SK-N-SH (cell line): ENCODE results near the gene OBP2A. TPM values are rescaled to one million over a fixed set of nuclear protein-coding genes. Genes with fewer than 3 reads are reported as not detected.

Experiments
- CTCF ChIA-PET: fragments of 300-600, 350-600 bp; formaldehyde crosslinking; extraction: SDS; loops from one replicate; lab custom pipeline; 2021; lab: Yijun Ruan, JAX
- POLR2A ChIA-PET: fragments of 350-600 bp; sonication (Branson Sonifier 250); formaldehyde crosslinking; extraction: SDS; loops from one replicate; lab custom pipeline; 2020; ENCODE audit warnings: antibody characterized with exemption, inconsistent platforms; lab: Yijun Ruan, JAX
- DNase-seq: peaks from one replicate; pipeline ENCODE4 v3.0.0; 2012
- H2AFZ ChIP-seq: fragments of 200-600 bp; sonication (generic); 2 replicates; pipeline ENCODE4 v1.8.1; 2016; ENCODE audit warnings: antibody characterized with exemption, mild to moderate bottlenecking, low read depth
- H3F3A ChIP-seq: fragments of 200-600 bp; sonication (generic); replicated peaks from 2 replicates; pipeline ENCODE3; 2016; ENCODE audit warnings: antibody characterized with exemption, mild to moderate bottlenecking; ENCODE audit not compliant: insufficient read depth
- H3K27ac ChIP-seq, 2 experiments: fragments of 200-500 bp in 1 of 2; fragments of 200-600 bp in 1 of 2; sonication (Bioruptor generic) in 1 of 2; sonication (generic), shearing (Covaris generic) in 1 of 2; 2 replicates each; pipeline versions ENCODE4 v1.5.1 to v1.6.1; 2014 to 2016; ENCODE audit warnings: low read depth in 2 of 2, inconsistent platforms in 1 of 2, low read length in 1 of 2, mild to moderate bottlenecking in 1 of 2, mixed read lengths in 1 of 2
- H3K27me3 ChIP-seq: fragments of 200-600 bp; sonication (generic), shearing (Covaris generic); 2 replicates; pipeline ENCODE4 v1.6.1; 2016; ENCODE audit warnings: mixed run types; ENCODE audit not compliant: insufficient read depth
- H3K36me3 ChIP-seq, 2 experiments: fragments of 200-500 bp in 1 of 2; fragments of 200-600 bp in 1 of 2; sonication (Bioruptor generic) in 1 of 2; sonication (generic) in 1 of 2; replicated peaks in 1 of 2; 2 replicates each; pipeline versions ENCODE3 to v1.5.1; 2014 to 2016; ENCODE audit warnings: low read length in 1 of 2, mild to moderate bottlenecking in 1 of 2; ENCODE audit not compliant: insufficient read depth in 2 of 2, control insufficient read depth in 1 of 2
- H3K4me1 ChIP-seq, 2 experiments: fragments of 200-500 bp in 1 of 2; fragments of 200-600 bp in 1 of 2; sonication (Bioruptor generic) in 1 of 2; sonication (generic), shearing (Covaris generic) in 1 of 2; 2 replicates each; pipeline versions ENCODE4 v1.5.1 to v1.6.1; 2014 to 2016; ENCODE audit warnings: low read depth in 1 of 2, low read length in 1 of 2, mixed run types in 1 of 2; ENCODE audit not compliant: insufficient read depth in 2 of 2, control insufficient read depth in 1 of 2
- H3K4me2 ChIP-seq: fragments of 200-600 bp; sonication (generic), shearing (Covaris generic); 2 replicates; pipeline ENCODE4 v1.6.1; 2017; ENCODE audit warnings: mixed run types
- H3K4me3 ChIP-seq, 2 experiments: fragments of 200-500 bp in 1 of 2; fragments of 200-600 bp in 1 of 2; sonication (Bioruptor generic) in 1 of 2; sonication (generic), shearing (Covaris generic) in 1 of 2; 2 replicates each; pipeline versions ENCODE4 v1.5.1 to v1.8.1; 2014 to 2016; ENCODE audit warnings: low read depth in 2 of 2, inconsistent platforms in 1 of 2, low read length in 1 of 2, mild to moderate bottlenecking in 1 of 2, mixed read lengths in 1 of 2, moderate library complexity in 1 of 2
- H3K79me2 ChIP-seq: fragments of 200-600 bp; sonication (generic); 2 replicates; pipeline ENCODE4 v1.8.1; 2017; ENCODE audit warnings: mild to moderate bottlenecking; ENCODE audit not compliant: insufficient read depth
- H3K9ac ChIP-seq: fragments of 200-600 bp; sonication (generic); 2 replicates; pipeline ENCODE4 v1.6.1; 2017; ENCODE audit warnings: mixed run types
- H3K9me2 ChIP-seq: fragments of 200-600 bp; sonication (generic); 2 replicates; pipeline ENCODE4 v1.6.1; 2017; ENCODE audit warnings: mixed run types
- H3K9me3 ChIP-seq: fragments of 200-600 bp; sonication (generic); 2 replicates; pipeline ENCODE4 v1.6.1; 2017; ENCODE audit warnings: mixed run types, mild to moderate bottlenecking, moderate library complexity
- H4K20me1 ChIP-seq: fragments of 200-600 bp; sonication (generic); 2 replicates; pipeline ENCODE4 v1.6.1; 2017; ENCODE audit warnings: mild to moderate bottlenecking, mixed run types; ENCODE audit not compliant: insufficient read depth
- CHD2 ChIP-seq: fragments of 150-350 bp; IDR thresholded peaks from 2 replicates; pipeline ENCODE4 v1.6.1; 2018; ENCODE audit warnings: low read length; ENCODE audit not compliant: partially characterized antibody
- CTCF ChIP-seq: fragments of 200-600 bp; sonication (generic); IDR thresholded peaks from 2 replicates; pipeline ENCODE4 v1.6.1; 2017; ENCODE audit warnings: antibody characterized with exemption, mild to moderate bottlenecking, moderate library complexity
- EP300 ChIP-seq, 2 experiments: IDR thresholded peaks; 2 replicates each; pipeline versions ENCODE4 v1.4.0 to v1.6.1; 2012; ENCODE audit warnings: borderline replicate concordance in 1 of 2, low read depth in 1 of 2, low read length in 1 of 2
- FOSL2 ChIP-seq: IDR thresholded peaks from 2 replicates; pipeline ENCODE4 v1.4.0; 2012; ENCODE audit warnings: low read depth, mild to moderate bottlenecking, moderate library complexity, borderline replicate concordance
- IRF3 ChIP-seq: fragments of 150-350 bp; IDR thresholded peaks from 2 replicates; pipeline ENCODE4 v1.6.1; 2016; ENCODE audit warnings: mild to moderate bottlenecking, low read depth, low read length
- MAX ChIP-seq: IDR thresholded peaks from 2 replicates; pipeline ENCODE4 v1.4.0; 2012; ENCODE audit warnings: low read depth
- NFIC ChIP-seq: IDR thresholded peaks from 2 replicates; pipeline ENCODE4 v1.4.0; 2012; ENCODE audit warnings: borderline replicate concordance
- NRF1 ChIP-seq: IDR thresholded peaks from 2 replicates; pipeline ENCODE4 v1.6.1; 2012; ENCODE audit warnings: low read depth, mild to moderate bottlenecking, low read length
- RAD21 ChIP-seq: IDR thresholded peaks from 2 replicates; pipeline ENCODE4 v1.6.1; 2012; ENCODE audit warnings: mild to moderate bottlenecking, low read length
- RXRA ChIP-seq: IDR thresholded peaks from 2 replicates; pipeline ENCODE4 v1.4.0; 2012; ENCODE audit warnings: low read depth, mild to moderate bottlenecking, borderline replicate concordance
- SMC3 ChIP-seq: IDR thresholded peaks from 2 replicates; pipeline ENCODE4 v1.6.1; 2012; ENCODE audit warnings: low read depth, low read length, improper control_type of control experiment
- TEAD4 ChIP-seq: IDR thresholded peaks from 2 replicates; pipeline ENCODE4 v1.4.0; 2012; ENCODE audit warnings: mild to moderate bottlenecking, borderline replicate concordance; ENCODE audit not compliant: insufficient read depth
- YY1 ChIP-seq: IDR thresholded peaks from 2 replicates; pipeline ENCODE4 v1.4.0; 2012; ENCODE audit warnings: low read depth, mild to moderate bottlenecking
- ZBTB33 ChIP-seq: IDR thresholded peaks from 2 replicates; pipeline ENCODE4 v1.4.0; 2012; ENCODE audit warnings: low read depth, borderline replicate concordance
- WGBS: methylation state at CpG from one replicate; pipeline ENCODE4 v1.1.6; 2017; ENCODE audit warnings: low lambda C conversion rate; 5-methylcytosine and 5-hydroxymethylcytosine counted together
- polyA plus RNA-seq, 3 experiments: library from polyadenylated mRNA; depleted of rRNA; stranded (reverse); fragments of >200 nt; gene quantifications; 2 replicates each; pipeline ENCODE4 v1.2.3, GENCODE V29; 2012

The OBP2A gene
- polyA plus RNA-seq, 1 of the 3 experiments (the other 2 are of a cell fraction): not detected

- DNase-seq: peak; percentile 83
- Histone ChIP-seq H3K4me2 (no peak overlapping the region), H3K36me3 (peaks cover 3 to 33% of the 10 kb centered on the region in 2 experiments), H3K4me3 (no peak overlapping the region), H3K79me2 (peaks cover 19% of the 10 kb centered on the region), H3K9ac (no peak overlapping the region), H3K4me1 (peaks cover 6 to 13% of the 10 kb centered on the region in 2 experiments; a peak in 3 of 4 replicates), H3K9me3 (no peaks in the 10 kb centered on the region), H3K27me3 (no peaks in the 10 kb centered on the region), H3K9me2 (no peaks in the 10 kb centered on the region), H3K27ac (no peak overlapping the region; a peak in 1 of 4 replicates), H4K20me1 (peaks cover 22% of the 10 kb centered on the region), H2AFZ (no peak overlapping the region), H3F3A (no peaks in the 10 kb centered on the region)
- ChIA-PET CTCF (interaction anchor here (0.5 to 2.4 kb wide), 31 partner anchors 9 to 345 kb away, joined by 3 to 23 read pairs (median 4); partner anchors contain the start of gene KCNT1), POLR2A (interaction anchor here (2.3 kb wide), 1 partner anchor 24 kb away, joined by 8 read pairs; no protein-coding TSS in a partner anchor)
- 66% methylated on average over 12 of the region's 21 CpGs for WGBS
- no peak for TF ChIP-seq NFIC
- no peak for TF ChIP-seq EP300 (IDR thresholded peaks at IDR 0.05; ENCODE audit: borderline replicate concordance in 1 of 2, low read depth in 1 of 2, low read length in 1 of 2)
- no peak for TF ChIP-seq MAX
- TF ChIP-seq YY1: no peak
- TF ChIP-seq TEAD4: no peak
- no peak for TF ChIP-seq FOSL2
- peak; percentile 29; the same call in 1 of the 2 replicates for TF ChIP-seq SMC3
- TF ChIP-seq IRF3: no peak
- no peak for TF ChIP-seq NRF1
- peak; percentile 75 for TF ChIP-seq CTCF
- no peak for TF ChIP-seq RXRA
- no peak for TF ChIP-seq CHD2
- TF ChIP-seq ZBTB33: no peak
- TF ChIP-seq RAD21: peak; percentile 51
These were observed 41.4 kb upstream of the OBP2A start for GRCh38 chr9:135504262-135505243.
